ENCODE results near the gene OGA.

Gene OGA

GRCh38 chr10:101749047-101750016, 68.9 kb downstream of the OGA start:
- no peak overlapping the region for H3K9ac ChIP-seq (ENCODE audit: low read length)
- H3K27ac ChIP-seq (ENCODE audit: low read depth, low read length), result no peak overlapping the region
- H3K36me3 ChIP-seq (ENCODE audit: control insufficient read depth, insufficient read depth, low read length), result no peaks in the 10 kb centered on the region
- H3K27me3 ChIP-seq (ENCODE audit: control insufficient read depth, insufficient read depth, low read length), result no peaks in the 10 kb centered on the region
- H3K4me1 ChIP-seq (ENCODE audit: control insufficient read depth, insufficient read depth, low read length), result no peaks in the 10 kb centered on the region
- no peak overlapping the region for H3K4me3 ChIP-seq (ENCODE audit: low read length)

GRCh38 chr10:101748496-101748895, 69.7 kb downstream of the OGA start:
- no peaks in the 10 kb centered on the region for H3K27me3 ChIP-seq (ENCODE audit: control insufficient read depth, insufficient read depth, low read length)
- H3K9ac ChIP-seq (ENCODE audit: low read length), result no peak overlapping the region
- H3K27ac ChIP-seq (ENCODE audit: low read depth, low read length), result no peak overlapping the region

GRCh38 chr10:101745074-101745696, 73.1 kb downstream of the OGA start:
- H3K27me3 ChIP-seq (ENCODE audit: control insufficient read depth, insufficient read depth, low read length), result peaks cover 3% of the 10 kb centered on the region
- H3K4me1 ChIP-seq (ENCODE audit: control insufficient read depth, insufficient read depth, low read length), result no peaks in the 10 kb centered on the region
- no peak overlapping the region for H3K4me3 ChIP-seq (ENCODE audit: low read length)
- H3K36me3 ChIP-seq (ENCODE audit: control insufficient read depth, insufficient read depth, low read length), result no peaks in the 10 kb centered on the region
- no peak overlapping the region for H3K27ac ChIP-seq (ENCODE audit: low read depth, low read length)
- no peak overlapping the region for H3K9ac ChIP-seq (ENCODE audit: low read length)

More at GRCh38 chr10:101748496-101748895, 69.7 kb downstream of the OGA start:
- Histone ChIP-seq H3K4me3 (ENCODE audit: low read length) (no peak overlapping the region), H3K4me1 (ENCODE audit: control insufficient read depth, insufficient read depth, low read length) (no peaks in the 10 kb centered on the region), H3K36me3 (ENCODE audit: control insufficient read depth, insufficient read depth, low read length) (no peaks in the 10 kb centered on the region)

GRCh38 chr10:101744267-101744666, 74.0 kb downstream of the OGA start:
- no peak overlapping the region for H3K9ac ChIP-seq (ENCODE audit: low read length)
- H3K36me3 ChIP-seq (ENCODE audit: control insufficient read depth, insufficient read depth, low read length), result no peaks in the 10 kb centered on the region
- H3K27me3 ChIP-seq (ENCODE audit: control insufficient read depth, insufficient read depth, low read length), result peaks cover 3% of the 10 kb centered on the region
- no peaks in the 10 kb centered on the region for H3K4me1 ChIP-seq (ENCODE audit: control insufficient read depth, insufficient read depth, low read length)
- no peak overlapping the region for H3K27ac ChIP-seq (ENCODE audit: low read depth, low read length)
- no peak overlapping the region for H3K4me3 ChIP-seq (ENCODE audit: low read length)

DNA sequence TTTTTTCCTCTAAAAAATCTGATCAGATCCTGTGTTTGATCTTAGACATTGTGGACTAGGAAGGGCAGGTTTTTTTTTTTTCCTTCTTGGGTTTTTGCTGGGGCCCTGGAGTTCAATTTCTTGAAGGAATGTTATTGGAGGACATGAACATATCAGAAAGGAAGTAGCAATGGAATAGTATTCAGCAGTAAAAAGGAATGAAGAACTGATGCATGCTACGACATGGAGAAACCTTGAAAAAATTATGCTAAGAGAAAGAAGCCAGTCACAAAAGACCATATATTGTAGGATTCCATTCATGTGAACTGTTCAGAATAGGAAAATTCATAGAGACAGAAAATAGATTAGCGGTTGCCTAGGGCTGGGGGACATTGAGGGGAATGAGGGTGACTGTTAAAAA, 76.3 kb downstream of the OGA start:
- no peaks in the 10 kb centered on the region for H3K36me3 ChIP-seq (ENCODE audit: control insufficient read depth, insufficient read depth, low read length)
- H3K9ac ChIP-seq (ENCODE audit: low read length), result no peak overlapping the region
- no peak overlapping the region for H3K4me3 ChIP-seq (ENCODE audit: low read length)
- no peak overlapping the region for H3K27ac ChIP-seq (ENCODE audit: low read depth, low read length)
- peaks cover 3% of the 10 kb centered on the region for H3K27me3 ChIP-seq (ENCODE audit: control insufficient read depth, insufficient read depth, low read length)
- H3K4me1 ChIP-seq (ENCODE audit: control insufficient read depth, insufficient read depth, low read length), result no peaks in the 10 kb centered on the region

DNA sequence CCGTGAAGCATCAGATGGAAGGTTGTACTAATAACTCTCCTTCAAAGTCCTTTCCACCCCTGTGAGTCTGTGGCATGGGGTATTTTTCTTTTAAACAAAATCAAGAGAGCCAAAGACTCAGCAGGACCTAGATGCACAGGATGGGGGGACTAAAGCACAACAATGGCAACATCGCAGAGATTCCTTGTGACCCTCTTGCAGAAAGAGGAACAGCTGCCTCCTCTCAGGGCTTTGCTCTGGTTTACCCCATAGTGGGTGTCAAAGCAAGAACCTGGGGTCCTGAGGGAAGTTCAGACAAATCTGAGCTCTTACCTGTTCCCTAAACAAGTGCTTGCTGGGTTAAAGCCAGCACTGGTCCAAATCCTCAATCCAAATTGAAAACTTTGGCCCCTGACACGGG, 81.6 kb downstream of the OGA start:
- no peak overlapping the region for H3K4me3 ChIP-seq (ENCODE audit: low read length)
- H3K4me1 ChIP-seq (ENCODE audit: control insufficient read depth, insufficient read depth, low read length), result no peaks in the 10 kb centered on the region
- no peak overlapping the region for H3K9ac ChIP-seq (ENCODE audit: low read length)
- H3K36me3 ChIP-seq (ENCODE audit: control insufficient read depth, insufficient read depth, low read length), result no peaks in the 10 kb centered on the region
- no peak overlapping the region for H3K27ac ChIP-seq (ENCODE audit: low read depth, low read length)
- peaks cover 3% of the 10 kb centered on the region for H3K27me3 ChIP-seq (ENCODE audit: control insufficient read depth, insufficient read depth, low read length)

All from rectal smooth muscle tissue (tissue), 1 donor.